GM23338 (cell line): ENCODE data around the gene ANKRD11. TPM values are rescaled to one million over a fixed set of nuclear protein-coding genes. Genes with fewer than 3 reads are reported as not detected.

Source experiments
- ATAC-seq: fragments of 200-7000 bp; cut with Tn5 transposase; 3 replicates; pipeline ENCODE4 v1.9.1; 2020
- DNase-seq: peaks from one replicate; pipeline ENCODE4 v3.0.0-alpha.2; 2015; ENCODE audit warnings: low spot score
- H2AFZ ChIP-seq: fragments of 200-600 bp; sonication (generic); 2 replicates; pipeline ENCODE4 v1.8.0; 2016; ENCODE audit warnings: antibody characterized with exemption, mild to moderate bottlenecking, moderate library complexity
- H3F3A ChIP-seq: fragments of 200-600 bp; sonication (generic); replicated peaks from 2 replicates; pipeline ENCODE4 v1.8.0; 2017; ENCODE audit warnings: antibody characterized with exemption, mixed run types, low read depth
- H3K27ac ChIP-seq: fragments of 200-600 bp; sonication (generic); 2 replicates; pipeline ENCODE4 v1.6.1; 2016; ENCODE audit warnings: low read depth
- H3K27me3 ChIP-seq: fragments of 200-600 bp; sonication (generic); 2 replicates; pipeline ENCODE4 v1.8.0; 2016; ENCODE audit warnings: mild to moderate bottlenecking, mixed run types, moderate library complexity; ENCODE audit not compliant: insufficient read depth
- H3K36me3 ChIP-seq: fragments of 200-600 bp; sonication (generic); 2 replicates; pipeline ENCODE4 v1.8.0; 2016; ENCODE audit warnings: mild to moderate bottlenecking; ENCODE audit not compliant: insufficient read depth
- H3K4me1 ChIP-seq: fragments of 200-600 bp; sonication (generic); 2 replicates; pipeline ENCODE4 v1.8.0; 2016; ENCODE audit warnings: mild to moderate bottlenecking, moderate library complexity; ENCODE audit not compliant: insufficient read depth
- H3K4me2 ChIP-seq: fragments of 200-600 bp; sonication (generic); 2 replicates; pipeline ENCODE4 v1.7.1; 2017; ENCODE audit warnings: mixed run types
- H3K4me3 ChIP-seq: fragments of 200-600 bp; sonication (generic); 2 replicates; pipeline ENCODE4 v1.6.1; 2016; ENCODE audit warnings: mixed run types
- H3K79me2 ChIP-seq: fragments of 200-600 bp; sonication (generic); replicated peaks from 2 replicates; pipeline ENCODE4 v1.8.0; 2017; ENCODE audit warnings: mild to moderate bottlenecking; ENCODE audit not compliant: insufficient read depth
- H3K9me2 ChIP-seq: fragments of 200-600 bp; sonication (generic); 2 replicates; pipeline ENCODE4 v1.8.0; 2017; ENCODE audit not compliant: insufficient read depth
- H4K20me1 ChIP-seq: fragments of 200-600 bp; sonication (generic); replicated peaks from 2 replicates; pipeline ENCODE4 v1.8.0; 2017; ENCODE audit warnings: mild to moderate bottlenecking; ENCODE audit not compliant: insufficient read depth
- H3K27ac Mint-ChIP-seq: 2 replicates; pipeline ENCODE4 v1.8.0; 2020; ENCODE audit warnings: inconsistent platforms, mild to moderate bottlenecking, moderate library complexity, mixed read lengths
- H3K27me3 Mint-ChIP-seq: 3 replicates; pipeline ENCODE4 v1.8.0; 2022; ENCODE audit warnings: low read depth, mild to moderate bottlenecking, moderate library complexity, mixed read lengths, inconsistent platforms; ENCODE audit not compliant: insufficient read depth, poor library complexity
- H3K36me3 Mint-ChIP-seq: 3 replicates; pipeline ENCODE4 v1.8.0; 2021; ENCODE audit warnings: low read depth, mild to moderate bottlenecking, inconsistent platforms, moderate library complexity, mixed read lengths
- H3K4me1 Mint-ChIP-seq: 3 replicates; pipeline ENCODE4 v1.8.0; 2020; ENCODE audit warnings: mild to moderate bottlenecking, inconsistent platforms, mixed read lengths
- H3K4me3 Mint-ChIP-seq: 3 replicates; pipeline ENCODE4 v1.8.0; 2021; ENCODE audit warnings: moderate library complexity, mild to moderate bottlenecking, inconsistent platforms, mixed read lengths
- H3K9me3 Mint-ChIP-seq: 3 replicates; pipeline ENCODE4 v1.8.0; 2020; ENCODE audit warnings: moderate library complexity, mild to moderate bottlenecking, inconsistent platforms, mixed read lengths
- POLR2AphosphoS5 ChIP-seq: IDR thresholded peaks from 2 replicates; pipeline ENCODE4 v1.6.1; 2016; ENCODE audit warnings: antibody characterized with exemption, low read depth
- REST ChIP-seq: IDR thresholded peaks from one replicate; pipeline ENCODE4 v1.6.1; 2018; ENCODE audit warnings: antibody characterized with exemption; ENCODE audit not compliant: unreplicated experiment
- STAT1 ChIP-seq: IDR thresholded peaks from one replicate; pipeline ENCODE4 v1.6.1; 2016; ENCODE audit warnings: antibody characterized with exemption; ENCODE audit not compliant: unreplicated experiment
- ZNF331 ChIP-seq: fragments of 250-450 bp; sonication (Bioruptor Pico); IDR thresholded peaks from 2 replicates; pipeline ENCODE4 v1.5.0; 2020; ENCODE audit warnings: low read depth, mild to moderate bottlenecking, moderate library complexity
- ZNF462 ChIP-seq: fragments of 250-450 bp; sonication (Bioruptor Pico); IDR thresholded peaks from 2 replicates; pipeline ENCODE4 v1.5.0; 2020; ENCODE audit warnings: mild to moderate bottlenecking, moderate library complexity
- polyA plus RNA-seq: library from polyadenylated mRNA; unstranded; fragments of >200 nt; fragmentation: Nextera tagmentation; extraction: Ambion mirVana; gene quantifications from 2 replicates; pipeline ENCODE4 v1.2.1, GENCODE V29; 2016
- total RNA-seq: library from RNA; depleted of rRNA; stranded (reverse); fragments of >200 nt; shearing (Covaris generic); gene quantifications from 2 replicates; pipeline ENCODE4 v1.2.3, GENCODE V29; 2014

The ANKRD11 gene
- total and polyA plus RNA-seq, 2 experiments from 2014 or later = 130 to 159 TPM

- TF ChIP-seq STAT1 (no peak), POLR2AphosphoS5 (no peak), ZNF462 (CRISPR knock-in tag) (no peak), ZNF331 (CRISPR knock-in tag) (no peak)
These were observed 185.2 kb downstream of the ANKRD11 start (continued) for GRCh38 chr16:89304941-89305705.

- no peak overlapping the region for H2AFZ ChIP-seq
- Mint-ChIP-seq H3K36me3 (peaks cover 40% of the 10 kb centered on the region), H3K27me3 (peaks cover 26% of the 10 kb centered on the region), H3K4me3 (no peak overlapping the region), H3K4me1 (peaks cover 13% of the 10 kb centered on the region), H3K27ac (no peak overlapping the region; the same call in 1 of the 2 replicates), H3K9me3 (no peaks in the 10 kb centered on the region)
- DNase-seq = no peak
- H3K4me2 ChIP-seq = no peak overlapping the region
- H3K36me3 ChIP-seq = no peaks in the 10 kb centered on the region
- H3K9me2 ChIP-seq = no peaks in the 10 kb centered on the region
- ATAC-seq = no peak
- H3K4me3 ChIP-seq = no peak overlapping the region
- H3K27ac ChIP-seq = no peak overlapping the region
- H3F3A ChIP-seq = peaks cover 3% of the 10 kb centered on the region; the same call in 1 of the 2 replicates
- H4K20me1 ChIP-seq = peaks cover 36% of the 10 kb centered on the region
- no peaks in the 10 kb centered on the region for H3K4me1 ChIP-seq
- no peaks in the 10 kb centered on the region for H3K27me3 ChIP-seq
- H3K79me2 ChIP-seq = peaks cover 71% of the 10 kb centered on the region
- TF ChIP-seq REST = no peak
These were observed 186.0 kb downstream of the ANKRD11 start for GRCh38 chr16:89304181-89304851.
